Tibial artery (tissue), 4 donors: ENCODE results near the gene RTF2.
A peak's percentile ranks its signal among the peaks of the same experiment; 100 is the strongest.

Source experiments
- DNase-seq, 2 donors: peaks; one replicate each; pipeline ENCODE4 v3.0.0-alpha.2; 2019
- H3K27ac ChIP-seq, 2 donors: fragments of 200-600 bp; sonication (generic) in 1 of 2; 1 replicate in 1 of 2; 2 replicates in 1 of 2; pipeline ENCODE4 v1.5.1; 2018 to 2019; ENCODE audit warnings: mild to moderate bottlenecking in 1 of 2
- H3K27me3 ChIP-seq, 2 donors: fragments of 200-600 bp; sonication (generic) in 1 of 2; one replicate each; pipeline versions ENCODE4 v1.5.1 to v1.6.0; 2016 to 2019
- H3K36me3 ChIP-seq, 3 donors: fragments of 200-600 bp; sonication (generic) in 2 of 3; one replicate each; pipeline ENCODE4 v1.5.1; 2016 to 2019; ENCODE audit warnings: mild to moderate bottlenecking in 2 of 3
- H3K4me1 ChIP-seq, 4 donors: fragments of 200-600 bp; sonication (generic) in 2 of 4; 1 replicate in 3 of 4; 2 replicates in 1 of 4; pipeline ENCODE4 v1.5.1; 2016 to 2019
- H3K4me3 ChIP-seq, 2 donors: fragments of 200-600 bp; sonication (generic) in 1 of 2; 1 replicate in 1 of 2; 2 replicates in 1 of 2; pipeline ENCODE4 v1.5.1; 2018 to 2019; ENCODE audit warnings: mild to moderate bottlenecking in 2 of 2
- H3K9me3 ChIP-seq, 3 donors: fragments of 200-600 bp; sonication (generic) in 1 of 3; one replicate each; pipeline ENCODE4 v1.5.1; 2016 to 2019
- intact Hi-C: fragments of 100-400 bp; cut with DNase I; formaldehyde crosslinking; loops from one replicate; pipeline ENCODE4 v1.15.0; 2023; ENCODE audit warnings: low total_unique reads
- TF ChIP-seq, protein P1 (sequence below), 2 experiments: fragments of 200-600 bp in 1 of 2; fragments of 450-650 bp in 1 of 2; IDR thresholded peaks; one replicate each; pipeline ENCODE4 v1.5.1; 2017 to 2019; ENCODE audit warnings: antibody characterized with exemption in 2 of 2, mild to moderate bottlenecking in 1 of 2, moderate library complexity in 1 of 2

Gene RTF2

GRCh38 chr20:56453352-56453751 lies 15.1 kb upstream of the RTF2 start:
- Histone ChIP-seq H3K4me3 (no peak overlapping the region), H3K27me3 (no peaks in the 10 kb centered on the region), H3K27ac (no peak overlapping the region), H3K36me3 (no peaks in the 10 kb centered on the region), H3K9me3 (no peaks in the 10 kb centered on the region), H3K4me1 (no peaks in the 10 kb centered on the region)
- intact Hi-C loops, result no loop called here
- DNase-seq, result peak in 1 of 2 donors; percentile 10
- TF ChIP-seq, protein P1, sequence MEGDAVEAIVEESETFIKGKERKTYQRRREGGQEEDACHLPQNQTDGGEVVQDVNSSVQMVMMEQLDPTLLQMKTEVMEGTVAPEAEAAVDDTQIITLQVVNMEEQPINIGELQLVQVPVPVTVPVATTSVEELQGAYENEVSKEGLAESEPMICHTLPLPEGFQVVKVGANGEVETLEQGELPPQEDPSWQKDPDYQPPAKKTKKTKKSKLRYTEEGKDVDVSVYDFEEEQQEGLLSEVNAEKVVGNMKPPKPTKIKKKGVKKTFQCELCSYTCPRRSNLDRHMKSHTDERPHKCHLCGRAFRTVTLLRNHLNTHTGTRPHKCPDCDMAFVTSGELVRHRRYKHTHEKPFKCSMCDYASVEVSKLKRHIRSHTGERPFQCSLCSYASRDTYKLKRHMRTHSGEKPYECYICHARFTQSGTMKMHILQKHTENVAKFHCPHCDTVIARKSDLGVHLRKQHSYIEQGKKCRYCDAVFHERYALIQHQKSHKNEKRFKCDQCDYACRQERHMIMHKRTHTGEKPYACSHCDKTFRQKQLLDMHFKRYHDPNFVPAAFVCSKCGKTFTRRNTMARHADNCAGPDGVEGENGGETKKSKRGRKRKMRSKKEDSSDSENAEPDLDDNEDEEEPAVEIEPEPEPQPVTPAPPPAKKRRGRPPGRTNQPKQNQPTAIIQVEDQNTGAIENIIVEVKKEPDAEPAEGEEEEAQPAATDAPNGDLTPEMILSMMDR (IDR thresholded peaks at IDR 0.05), result no peak

DNA sequence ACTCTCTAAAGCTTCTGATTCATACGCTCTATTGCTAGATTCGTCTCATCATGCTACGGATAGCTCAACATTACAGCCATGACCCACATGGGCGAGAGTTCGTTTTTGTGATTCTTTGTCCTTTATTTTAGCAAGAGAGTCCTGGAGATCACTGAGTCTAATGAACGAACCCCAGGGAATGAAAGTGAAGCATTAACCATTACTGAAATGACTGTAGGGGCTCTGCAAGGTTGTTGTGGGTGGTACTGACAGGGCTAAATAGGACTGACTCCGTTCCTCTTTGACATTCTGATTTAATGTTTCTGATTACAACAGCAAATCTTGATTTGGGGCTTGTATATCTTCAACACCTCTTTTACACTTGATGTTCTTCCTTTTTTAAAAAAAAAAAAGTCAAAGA lies 13.7 kb upstream of the RTF2 start:
- no peak for DNase-seq
- no peaks in the 10 kb centered on the region for H3K4me1 ChIP-seq
- H3K27me3 ChIP-seq, result no peaks in the 10 kb centered on the region
- no peaks in the 10 kb centered on the region for H3K36me3 ChIP-seq
- intact Hi-C loops, result no loop called here
- H3K27ac ChIP-seq, result no peak overlapping the region
- TF ChIP-seq, protein P1 (IDR thresholded peaks at IDR 0.05), result no peak
- no peak overlapping the region for H3K4me3 ChIP-seq
- H3K9me3 ChIP-seq, result no peaks in the 10 kb centered on the region

- Histone ChIP-seq H3K27me3 (no peaks in the 10 kb centered on the region), H3K4me1 (no peaks in the 10 kb centered on the region), H3K27ac (no peak overlapping the region), H3K36me3 (no peaks in the 10 kb centered on the region), H3K9me3 (no peaks in the 10 kb centered on the region), H3K4me3 (no peak overlapping the region)
- no peak for DNase-seq
- intact Hi-C loops, result no loop called here
- TF ChIP-seq, protein P1 (IDR thresholded peaks at IDR 0.05), result no peak
These were observed 10.1 kb upstream of the RTF2 start for GRCh38 chr20:56458206-56458821.

DNA sequence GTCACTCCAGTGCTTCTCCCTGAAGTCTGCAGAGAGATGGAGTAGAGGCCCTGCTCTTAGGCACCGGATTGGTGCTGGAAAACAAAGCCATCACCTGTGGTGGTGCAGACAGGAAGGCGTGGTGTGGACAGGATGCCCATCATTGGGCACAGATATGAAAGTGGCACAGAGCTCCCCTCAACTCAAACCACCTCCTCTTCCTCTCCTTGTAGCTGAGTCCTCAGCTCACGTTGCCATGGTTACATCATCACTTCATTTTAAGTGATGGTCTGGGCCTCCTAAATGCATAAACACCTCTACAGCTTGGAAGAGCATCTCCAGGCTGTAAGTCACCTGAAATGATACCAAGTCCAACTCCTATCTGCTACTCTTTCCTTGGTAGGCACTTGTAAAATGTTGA lies 8.0 kb upstream of the RTF2 start:
- no peaks in the 10 kb centered on the region for H3K9me3 ChIP-seq
- H3K4me3 ChIP-seq, result no peak overlapping the region
- H3K4me1 ChIP-seq, result no peaks in the 10 kb centered on the region
- H3K36me3 ChIP-seq, result no peaks in the 10 kb centered on the region
- intact Hi-C loops, result no loop called here
- H3K27ac ChIP-seq, result no peak overlapping the region
- H3K27me3 ChIP-seq, result no peaks in the 10 kb centered on the region
- no peak for DNase-seq
- TF ChIP-seq, protein P1 (IDR thresholded peaks at IDR 0.05), result no peak

DNA sequence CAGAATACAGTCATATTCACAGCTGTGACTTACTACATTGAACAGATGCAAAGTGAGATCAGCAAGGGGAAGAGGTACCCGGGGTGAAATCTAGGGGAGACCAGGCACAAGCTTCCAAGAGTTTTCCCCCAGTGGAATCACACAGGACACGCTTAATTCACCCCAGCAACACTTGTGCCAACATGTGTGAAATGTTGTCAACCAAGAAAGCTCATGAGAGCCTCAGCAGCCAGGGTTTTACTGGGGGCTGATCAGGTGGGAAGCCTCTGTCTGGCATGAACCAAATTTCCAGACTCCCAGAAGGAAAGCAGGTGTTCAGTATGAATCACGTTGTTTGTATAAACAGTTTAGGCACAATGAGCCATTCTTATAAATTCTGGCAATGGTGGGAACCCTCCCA lies 6.9 kb upstream of the RTF2 start:
- no peak overlapping the region for H3K4me3 ChIP-seq
- intact Hi-C loops, result no loop called here

More for the DNA sequence above, 6.9 kb upstream of the RTF2 start:
- H3K27ac ChIP-seq, result no peak overlapping the region
- no peaks in the 10 kb centered on the region for H3K27me3 ChIP-seq
- no peak for DNase-seq
- no peaks in the 10 kb centered on the region for H3K9me3 ChIP-seq
- TF ChIP-seq, protein P1 (IDR thresholded peaks at IDR 0.05), result no peak
- H3K4me1 ChIP-seq, result no peaks in the 10 kb centered on the region
- H3K36me3 ChIP-seq, result no peaks in the 10 kb centered on the region
